ENCODE data around the gene SGSM2. TPM values are rescaled to one million over a fixed set of nuclear protein-coding genes. Genes with fewer than 3 reads are reported as not detected.

SGSM2 gene
- total and polyA plus RNA-seq, 2 of the 8 experiments (the other 6 are each of a cell fraction or from before 2014, with no cell fraction given), result 44.5 to 77.7 TPM

- FAIRE-seq, result no peak
- POLR2A ChIA-PET (ENCODE audit: partially characterized antibody), result interaction anchor here (1.0 to 2.0 kb wide), 2 partner anchors 22 to 23 kb away, joined by 3 to 4 read pairs; partner anchors contain the start of gene TSR1
- no peak for TF ChIP-seq GTF2F1 (IDR thresholded peaks at IDR 0.05; ENCODE audit: borderline replicate concordance, low read depth, low read length)
- no peak for TF ChIP-seq SUZ12 (IDR thresholded peaks at IDR 0.05; ENCODE audit: low read length)
- no peak for TF ChIP-seq SP1 (IDR thresholded peaks at IDR 0.05; ENCODE audit: low read depth, low read length)
- TF ChIP-seq NRF1 (IDR thresholded peaks at IDR 0.05; ENCODE audit: low read depth, low read length), result no peak
- no peak for TF ChIP-seq HDAC6 (IDR thresholded peaks at IDR 0.05; ENCODE audit: low read depth, low read length)
- TF ChIP-seq ASH2L (IDR thresholded peaks at IDR 0.05; ENCODE audit: low read length), result no peak
- TF ChIP-seq, protein P1, sequence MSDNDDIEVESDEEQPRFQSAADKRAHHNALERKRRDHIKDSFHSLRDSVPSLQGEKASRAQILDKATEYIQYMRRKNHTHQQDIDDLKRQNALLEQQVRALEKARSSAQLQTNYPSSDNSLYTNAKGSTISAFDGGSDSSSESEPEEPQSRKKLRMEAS (IDR thresholded peaks at IDR 0.05), result no peak
- TF ChIP-seq BCL11A (IDR thresholded peaks at IDR 0.05; ENCODE audit: low read depth in 2 of 2, low read length in 2 of 2), result no peak
- TF ChIP-seq EGR1 (IDR thresholded peaks at IDR 0.05; ENCODE audit: borderline replicate concordance, low read depth, low read length), result no peak
- no peak for TF ChIP-seq RBBP5 (IDR thresholded peaks at IDR 0.05; ENCODE audit: borderline replicate concordance, low read depth, low read length)
- TF ChIP-seq GABPA (IDR thresholded peaks at IDR 0.05; ENCODE audit: borderline replicate concordance, insufficient read depth, low read length), result no peak
- no peak for TF ChIP-seq CBX8 (IDR thresholded peaks at IDR 0.05; ENCODE audit: borderline replicate concordance, low read depth, low read length)
- TF ChIP-seq, protein P2, sequence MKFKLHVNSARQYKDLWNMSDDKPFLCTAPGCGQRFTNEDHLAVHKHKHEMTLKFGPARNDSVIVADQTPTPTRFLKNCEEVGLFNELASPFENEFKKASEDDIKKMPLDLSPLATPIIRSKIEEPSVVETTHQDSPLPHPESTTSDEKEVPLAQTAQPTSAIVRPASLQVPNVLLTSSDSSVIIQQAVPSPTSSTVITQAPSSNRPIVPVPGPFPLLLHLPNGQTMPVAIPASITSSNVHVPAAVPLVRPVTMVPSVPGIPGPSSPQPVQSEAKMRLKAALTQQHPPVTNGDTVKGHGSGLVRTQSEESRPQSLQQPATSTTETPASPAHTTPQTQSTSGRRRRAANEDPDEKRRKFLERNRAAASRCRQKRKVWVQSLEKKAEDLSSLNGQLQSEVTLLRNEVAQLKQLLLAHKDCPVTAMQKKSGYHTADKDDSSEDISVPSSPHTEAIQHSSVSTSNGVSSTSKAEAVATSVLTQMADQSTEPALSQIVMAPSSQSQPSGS (IDR thresholded peaks at IDR 0.05; ENCODE audit: low read length), result no peak
These were observed 24.6 kb upstream of the SGSM2 start for GRCh38 chr17:2312736-2313135.

More at GRCh38 chr17:2312736-2313135, 24.6 kb upstream of the SGSM2 start:
- Histone ChIP-seq H4K8ac (ENCODE audit: extremely low read depth, insufficient read depth, low read length) (no peak overlapping the region), H2BK20ac (ENCODE audit: low read length) (no peak overlapping the region), H3K4me1 (replicated peaks in 1 of 4; ENCODE audit: control insufficient read depth in 3 of 4, insufficient read depth in 4 of 4, low read length in 3 of 4) (no peaks in the 10 kb centered on the region), H3K4me2 (ENCODE audit: insufficient read depth in 1 of 2, low read depth in 2 of 2, low read length in 2 of 2) (no peak overlapping the region), H3K23me2 (ENCODE audit: low read depth, low read length) (no peaks in the 10 kb centered on the region), H3K79me1 (ENCODE audit: low read depth, low read length) (no peaks in the 10 kb centered on the region), H3K23ac (ENCODE audit: insufficient read length) (no peak overlapping the region), H3K27ac (ENCODE audit: low read depth, low read length) (no peak overlapping the region), H3K56ac (replicated peaks; ENCODE audit: insufficient read length, low read depth, low read length) (no peak overlapping the region), H2AK5ac (ENCODE audit: low read depth, low read length) (no peak overlapping the region), H2BK15ac (ENCODE audit: low read length) (no peak overlapping the region), H3K9me3 (ENCODE audit: insufficient read depth in 2 of 2, low read depth in 1 of 2, low read length in 1 of 2) (no peaks in the 10 kb centered on the region), H2BK5ac (ENCODE audit: low read depth, low read length) (no peak overlapping the region), H4K91ac (replicated peaks; ENCODE audit: insufficient read length, low read length) (no peak overlapping the region), H2BK120ac (replicated peaks; ENCODE audit: low read depth, low read length) (no peak overlapping the region), H3K27me3 (replicated peaks in 1 of 4; ENCODE audit: control insufficient read depth in 3 of 4, extremely low read depth in 1 of 4, insufficient read depth in 3 of 4, low read length in 3 of 4) (no peaks in the 10 kb centered on the region), H4K5ac (ENCODE audit: insufficient read length, low read depth, low read length) (no peak overlapping the region), H2BK12ac (ENCODE audit: low read depth, low read length) (no peak overlapping the region), H2AFZ (ENCODE audit: low read length) (no peak overlapping the region), H3K79me2 (ENCODE audit: control insufficient read depth in 1 of 2, insufficient read depth in 2 of 2, low read length in 2 of 2) (no peaks in the 10 kb centered on the region), H3K36me3 (ENCODE audit: control insufficient read depth in 2 of 4, insufficient read depth in 4 of 4, low read length in 3 of 4) (no peaks in the 10 kb centered on the region), H3K4ac (replicated peaks; ENCODE audit: insufficient read length, low read depth, low read length) (no peak overlapping the region), H3K14ac (ENCODE audit: insufficient read length) (no peak overlapping the region), H3K18ac (ENCODE audit: extremely low read depth, low read length) (no peak overlapping the region), H3K9ac (replicated peaks in 1 of 4; ENCODE audit: extremely low read depth in 1 of 4, low read depth in 3 of 4, low read length in 3 of 4) (no peak overlapping the region), H3K4me3 (ENCODE audit: extremely low read depth in 1 of 4, insufficient read depth in 2 of 4, low read depth in 3 of 4, low read length in 4 of 4) (no peak overlapping the region), H4K20me1 (replicated peaks in 1 of 2; ENCODE audit: control insufficient read depth in 1 of 2, insufficient read depth in 2 of 2, low read length in 2 of 2) (no peaks in the 10 kb centered on the region)
- CTCF ChIA-PET (ENCODE audit: partially characterized antibody), result interaction anchor here (0.6 to 1.1 kb wide), 2 partner anchors 35 to 40 kb away, joined by 3 read pairs; no protein-coding TSS in a partner anchor
- 94% methylated on average over 5 of the region's 5 CpGs; no CpG with 5 or more reads in 1 of the 2 experiments for WGBS, 2 experiments (ENCODE audit: extremely low coverage in 1 of 2, insufficient coverage in 1 of 2, insufficient read length in 1 of 2, insufficient replicate concordance in 2 of 2, low coverage in 1 of 2, low lambda C conversion rate in 2 of 2, missing lambda C conversion rate in 1 of 2)
- DNase-seq (ENCODE audit: low read depth in 1 of 2, low spot score in 2 of 2), result no peak

Measured in H1 (cell line).